K562 (cell line): ENCODE measurements around the gene PIEZO2. TPM values are rescaled to one million over a fixed set of nuclear protein-coding genes. Genes with fewer than 3 reads are reported as not detected.

ENCODE experiments used
- ATAC-seq: fragments of 200-7000 bp; cut with Tn5 transposase; 3 replicates; pipeline ENCODE4 v1.9.1; 2020; ENCODE audit warnings: moderate library complexity
- BruUV-seq: library from RNA; stranded (reverse); fragments of 400-500 nt; replicated peaks from 2 replicates; lab custom pipeline; 2021; lab: Mats Ljungman, UMichigan
- CTCF ChIA-PET: fragments of 300-600 bp; formaldehyde crosslinking; extraction: SDS; loops from one replicate; lab custom pipeline; 2021; ENCODE audit warnings: low intra/inter-chr PET ratio; lab: Yijun Ruan, JAX
- POLR2A ChIA-PET: fragments of 300-600, 350-650 bp; sonication (Branson Sonifier 250); formaldehyde crosslinking; extraction: SDS; loops from one replicate; lab custom pipeline; 2021; ENCODE audit warnings: antibody characterized with exemption, inconsistent platforms; lab: Yijun Ruan, JAX
- DNase-seq, 4 experiments: peaks; one replicate each; pipeline versions ENCODE4 v3.0.0 to v3.0.0-alpha.2; 2011 to 2018; ENCODE audit warnings: low spot score in 3 of 4, mixed read lengths in 3 of 4; ENCODE audit errors: extremely low read depth in 1 of 4
- FAIRE-seq: peaks from 2 replicates; lab custom pipeline; 2011; peaks lifted over from hg19 to GRCh38; lab: Jason Lieb, UNC
- H2AFZ ChIP-seq: 2 replicates; pipeline ENCODE4 v1.6.0; 2011; ENCODE audit warnings: low read depth, low read length, control low read depth, inconsistent platforms
- H3K27ac ChIP-seq: fragments of 200-600 bp; 3 replicates; pipeline ENCODE4 v1.8.0; 2011; ENCODE audit warnings: low read depth, mild to moderate bottlenecking, control low read depth, inconsistent platforms, low read length, moderate library complexity, mixed read lengths; ENCODE audit errors: extremely low read depth
- H3K27me3 ChIP-seq, 2 experiments: fragments of 300-600 bp in 1 of 2; 2 replicates in 1 of 2; 3 replicates in 1 of 2; pipeline versions ENCODE4 v1.6.0 to v1.8.0; 2011; ENCODE audit warnings: inconsistent platforms in 2 of 2, low read length in 2 of 2, mild to moderate bottlenecking in 1 of 2, mixed read lengths in 1 of 2, moderate library complexity in 1 of 2; ENCODE audit not compliant: control insufficient read depth in 2 of 2, insufficient read depth in 2 of 2
- H3K36me3 ChIP-seq: fragments of 300-600 bp; 3 replicates; pipeline ENCODE4 v1.8.0; 2011; ENCODE audit warnings: mild to moderate bottlenecking, low read length, inconsistent platforms; ENCODE audit not compliant: control insufficient read depth, insufficient read depth
- H3K4me1 ChIP-seq, 2 experiments: fragments of 200-600 bp in 1 of 2; replicated peaks in 1 of 2; 2 replicates in 1 of 2; 3 replicates in 1 of 2; pipeline versions ENCODE4 v1.5.1 to v1.8.0; 2011; ENCODE audit warnings: inconsistent platforms in 2 of 2, low read length in 2 of 2, mild to moderate bottlenecking in 1 of 2, mixed read lengths in 1 of 2, moderate library complexity in 1 of 2; ENCODE audit not compliant: control insufficient read depth in 2 of 2, insufficient read depth in 2 of 2
- H3K4me2 ChIP-seq: 2 replicates; pipeline ENCODE4 v1.6.1; 2011; ENCODE audit warnings: low read length, control low read depth, inconsistent platforms, mixed read lengths; ENCODE audit not compliant: insufficient read depth
- H3K4me3 ChIP-seq: fragments of 200-600 bp; sonication (generic), shearing (Covaris generic); 2 replicates; pipeline ENCODE4 v1.5.1; 2016; ENCODE audit warnings: control low read depth, inconsistent platforms
- H3K79me2 ChIP-seq: fragments of 200-600 bp; 3 replicates; pipeline ENCODE4 v1.8.0; 2011; ENCODE audit warnings: low read length, inconsistent platforms; ENCODE audit not compliant: control insufficient read depth, insufficient read depth
- H3K9ac ChIP-seq, 2 experiments: 2 replicates each; pipeline versions ENCODE4 v1.6.0 to v1.6.1; 2011; ENCODE audit warnings: low read depth in 2 of 2, low read length in 2 of 2, control low read depth in 1 of 2, inconsistent platforms in 1 of 2, mild to moderate bottlenecking in 1 of 2, mixed read lengths in 1 of 2; ENCODE audit not compliant: insufficient read depth in 1 of 2
- H3K9me1 ChIP-seq: one replicate; pipeline ENCODE4 v1.6.0; 2011; ENCODE audit warnings: inconsistent platforms, mild to moderate bottlenecking, low read length, moderate library complexity; ENCODE audit not compliant: control insufficient read depth, insufficient read depth
- H3K9me3 ChIP-seq: replicated peaks from 2 replicates; pipeline ENCODE4 v1.5.1; 2011; ENCODE audit warnings: low read depth, low read length, inconsistent platforms; ENCODE audit not compliant: control insufficient read depth, insufficient read depth
- H4K20me1 ChIP-seq: replicated peaks from 2 replicates; pipeline ENCODE4 v1.6.1; 2011; ENCODE audit warnings: low read length, inconsistent platforms, mixed read lengths; ENCODE audit not compliant: control insufficient read depth, insufficient read depth
- DACH1 ChIP-seq: fragments of 450-650 bp; IDR thresholded peaks from 2 replicates; pipeline ENCODE4 v1.6.1; 2018; ENCODE audit not compliant: partially characterized antibody
- ERF ChIP-seq: fragments of 450-650 bp; formaldehyde crosslinking; IDR thresholded peaks from 2 replicates; pipeline ENCODE4 v1.4.0; 2020; ENCODE audit warnings: mild to moderate bottlenecking, mixed read lengths
- ILK ChIP-seq: fragments of 450-650 bp; IDR thresholded peaks from 2 replicates; pipeline ENCODE4 v1.6.1; 2016; ENCODE audit warnings: missing genetic modification characterization, low read depth, mild to moderate bottlenecking, missing compliant biosample characterization, moderate library complexity, borderline replicate concordance
- NFE2 ChIP-seq: IDR thresholded peaks from 2 replicates; pipeline ENCODE4 v1.6.1; 2014; ENCODE audit warnings: antibody characterized with exemption, low read depth
- OTX1 ChIP-seq: fragments of 450-650 bp; formaldehyde crosslinking; IDR thresholded peaks from 2 replicates; pipeline ENCODE4 v1.4.0; 2022; ENCODE audit warnings: mild to moderate bottlenecking
- PCBP1 ChIP-seq: fragments of 200-400 bp; formaldehyde crosslinking; IDR thresholded peaks from 2 replicates; pipeline ENCODE4 v1.6.1; 2018; ENCODE audit warnings: mild to moderate bottlenecking, low read depth, low read length; ENCODE audit not compliant: poor library complexity, severe bottlenecking
- POLR2A ChIP-seq: fragments of 450-650 bp; conservative IDR thresholded peaks from 2 replicates; pipeline ENCODE4 v1.6.1; 2016
- SMARCC2 ChIP-seq: fragments of 450-650 bp; IDR thresholded peaks from 2 replicates; pipeline ENCODE4 v1.6.1; 2017; ENCODE audit warnings: antibody characterized with exemption, moderate library complexity, mild to moderate bottlenecking, low read depth
- XRCC4 ChIP-seq: IDR thresholded peaks from one replicate; pipeline ENCODE4 v1.6.1; 2011; ENCODE audit not compliant: insufficient read depth, insufficient read length; ENCODE audit errors: extremely low read depth
- ZNF449 ChIP-seq: fragments of 250-450 bp; sonication (Bioruptor Pico); IDR thresholded peaks from 2 replicates; pipeline ENCODE4 v1.8.0; 2022; ENCODE audit warnings: moderate library complexity, mild to moderate bottlenecking, inconsistent platforms
- WGBS: fragments of 100-300 bp; shearing (Covaris generic); methylation state at CpG from one replicate; pipeline ENCODE4 v1.1.6; 2016; ENCODE audit warnings: low coverage, mixed read lengths; ENCODE audit not compliant: insufficient coverage; ENCODE audit errors: missing lambda C conversion rate; 5-methylcytosine and 5-hydroxymethylcytosine counted together
- in situ Hi-C: fragments of 300-500 bp; cut with MboI; formaldehyde crosslinking; loops from 4 replicates; pipeline ENCODE4 v1.15.0; 2018; ENCODE audit warnings: inconsistent platforms, mixed read lengths
- intact Hi-C: fragments of 100-400 bp; cut with micrococcal nuclease; formaldehyde crosslinking; loops from 2 replicates; pipeline ENCODE4 v1.14.2; 2022
- polyA plus RNA-seq, 8 experiments: library from polyadenylated mRNA; depleted of rRNA in 4 of 8; stranded (reverse) in 5 of 8; unstranded in 3 of 8; fragments of >200 nt; fragmentation: Nextera tagmentation in 2 of 8; fragmentation: Illumina TruSeq in 1 of 8; extraction: Ambion mirVana in 2 of 8; extraction: Trizol in 1 of 8; gene quantifications; 2 replicates each; pipeline versions ENCODE4 v1.2.1 to v1.2.3, GENCODE V29; 2011 to 2014; ENCODE audit warnings: inconsistent platforms in 1 of 8, missing spikeins in 1 of 8
- total RNA-seq, 7 experiments: library from RNA; depleted of rRNA in 6 of 7; stranded (reverse); fragments of >200 nt in 6 of 7; fragmentation: Illumina TruSeq in 2 of 7; extraction: Trizol in 2 of 7; gene quantifications; 2 replicates each; pipeline versions ENCODE4 v1.2.1 to v1.2.3, GENCODE V29; 2011 to 2021; ENCODE audit warnings: low replicate concordance in 1 of 7
- TF ChIP-seq, protein P1 (sequence below): fragments of 450-650 bp; conservative IDR thresholded peaks from 2 replicates; pipeline ENCODE4 v1.6.1; 2016; ENCODE audit warnings: missing genetic modification characterization, low read depth, mild to moderate bottlenecking, control low read depth, missing compliant biosample characterization
- TF ChIP-seq, protein P2 (sequence below), 2 experiments: fragments of 150-350 bp in 1 of 2; IDR thresholded peaks; 2 replicates each; pipeline ENCODE4 v1.6.1; 2012 to 2016; ENCODE audit warnings: low read depth in 2 of 2, low read length in 2 of 2, mild to moderate bottlenecking in 1 of 2, moderate library complexity in 1 of 2
- TF ChIP-seq, protein P3 (sequence below): fragments of 450-650 bp; IDR thresholded peaks from 2 replicates; pipeline ENCODE4 v1.7.0; 2016; ENCODE audit warnings: borderline replicate concordance

PIEZO2 gene
- total and polyA plus RNA-seq, 9 of the 15 experiments (the other 6 are each of a cell fraction or from before 2014, with no cell fraction given): 0.54 to 4.1 (median 2.0) TPM

DNA sequence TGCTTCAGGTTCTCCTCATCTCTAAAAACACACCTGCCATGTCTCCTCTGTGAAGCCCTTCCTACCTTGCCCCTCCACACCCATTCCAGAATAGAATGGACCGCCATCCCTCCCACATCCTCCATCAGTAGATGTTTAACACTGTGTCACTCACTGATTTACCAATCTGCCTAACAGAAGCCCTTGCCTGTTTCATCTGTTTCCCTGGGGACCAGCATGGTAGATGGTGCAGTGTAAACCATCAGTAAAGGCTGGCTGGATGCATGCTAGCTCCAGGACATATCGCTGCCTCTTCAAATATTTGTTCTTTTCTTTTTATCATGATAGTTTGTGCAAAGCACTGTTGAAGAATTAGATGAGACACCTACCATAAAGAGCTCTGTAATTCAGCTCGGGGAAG lies 271.4 kb downstream of the PIEZO2 start (continued):
- TF ChIP-seq XRCC4: no peak
- no peak for TF ChIP-seq OTX1 (CRISPR knock-in tag)
- no peak for TF ChIP-seq SMARCC2
- TF ChIP-seq, protein P1, sequence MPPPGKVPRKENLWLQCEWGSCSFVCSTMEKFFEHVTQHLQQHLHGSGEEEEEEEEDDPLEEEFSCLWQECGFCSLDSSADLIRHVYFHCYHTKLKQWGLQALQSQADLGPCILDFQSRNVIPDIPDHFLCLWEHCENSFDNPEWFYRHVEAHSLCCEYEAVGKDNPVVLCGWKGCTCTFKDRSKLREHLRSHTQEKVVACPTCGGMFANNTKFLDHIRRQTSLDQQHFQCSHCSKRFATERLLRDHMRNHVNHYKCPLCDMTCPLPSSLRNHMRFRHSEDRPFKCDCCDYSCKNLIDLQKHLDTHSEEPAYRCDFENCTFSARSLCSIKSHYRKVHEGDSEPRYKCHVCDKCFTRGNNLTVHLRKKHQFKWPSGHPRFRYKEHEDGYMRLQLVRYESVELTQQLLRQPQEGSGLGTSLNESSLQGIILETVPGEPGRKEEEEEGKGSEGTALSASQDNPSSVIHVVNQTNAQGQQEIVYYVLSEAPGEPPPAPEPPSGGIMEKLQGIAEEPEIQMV (tag): no peak

DNA sequence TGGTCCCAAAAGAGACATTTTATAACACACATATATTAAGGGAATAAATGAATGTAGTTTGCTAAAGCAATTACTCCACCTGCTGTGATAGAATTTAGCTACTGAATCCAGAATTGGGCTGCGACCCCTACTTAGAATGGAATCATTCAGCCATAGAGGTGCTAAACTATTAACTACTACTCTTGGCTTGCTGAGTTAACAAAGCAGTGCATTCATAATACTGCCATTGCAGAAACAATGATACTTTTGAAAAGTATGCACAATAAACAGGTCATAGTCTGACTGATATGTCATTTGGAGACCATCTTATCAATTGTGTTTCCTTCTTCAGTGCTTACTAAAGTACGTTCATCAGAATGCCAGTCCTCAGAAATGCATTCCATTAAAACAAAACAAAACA lies 273.6 kb downstream of the PIEZO2 start:
- intact Hi-C loops: no loop called here
- TF ChIP-seq ILK: no peak
- TF ChIP-seq, protein P2, sequence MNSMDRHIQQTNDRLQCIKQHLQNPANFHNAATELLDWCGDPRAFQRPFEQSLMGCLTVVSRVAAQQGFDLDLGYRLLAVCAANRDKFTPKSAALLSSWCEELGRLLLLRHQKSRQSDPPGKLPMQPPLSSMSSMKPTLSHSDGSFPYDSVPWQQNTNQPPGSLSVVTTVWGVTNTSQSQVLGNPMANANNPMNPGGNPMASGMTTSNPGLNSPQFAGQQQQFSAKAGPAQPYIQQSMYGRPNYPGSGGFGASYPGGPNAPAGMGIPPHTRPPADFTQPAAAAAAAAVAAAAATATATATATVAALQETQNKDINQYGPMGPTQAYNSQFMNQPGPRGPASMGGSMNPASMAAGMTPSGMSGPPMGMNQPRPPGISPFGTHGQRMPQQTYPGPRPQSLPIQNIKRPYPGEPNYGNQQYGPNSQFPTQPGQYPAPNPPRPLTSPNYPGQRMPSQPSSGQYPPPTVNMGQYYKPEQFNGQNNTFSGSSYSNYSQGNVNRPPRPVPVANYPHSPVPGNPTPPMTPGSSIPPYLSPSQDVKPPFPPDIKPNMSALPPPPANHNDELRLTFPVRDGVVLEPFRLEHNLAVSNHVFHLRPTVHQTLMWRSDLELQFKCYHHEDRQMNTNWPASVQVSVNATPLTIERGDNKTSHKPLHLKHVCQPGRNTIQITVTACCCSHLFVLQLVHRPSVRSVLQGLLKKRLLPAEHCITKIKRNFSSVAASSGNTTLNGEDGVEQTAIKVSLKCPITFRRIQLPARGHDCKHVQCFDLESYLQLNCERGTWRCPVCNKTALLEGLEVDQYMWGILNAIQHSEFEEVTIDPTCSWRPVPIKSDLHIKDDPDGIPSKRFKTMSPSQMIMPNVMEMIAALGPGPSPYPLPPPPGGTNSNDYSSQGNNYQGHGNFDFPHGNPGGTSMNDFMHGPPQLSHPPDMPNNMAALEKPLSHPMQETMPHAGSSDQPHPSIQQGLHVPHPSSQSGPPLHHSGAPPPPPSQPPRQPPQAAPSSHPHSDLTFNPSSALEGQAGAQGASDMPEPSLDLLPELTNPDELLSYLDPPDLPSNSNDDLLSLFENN (IDR thresholded peaks at IDR 0.05; ENCODE audit: low read depth in 2 of 2, low read length in 2 of 2): no peak
- no peak for TF ChIP-seq ZNF449
- TF ChIP-seq, protein P3, sequence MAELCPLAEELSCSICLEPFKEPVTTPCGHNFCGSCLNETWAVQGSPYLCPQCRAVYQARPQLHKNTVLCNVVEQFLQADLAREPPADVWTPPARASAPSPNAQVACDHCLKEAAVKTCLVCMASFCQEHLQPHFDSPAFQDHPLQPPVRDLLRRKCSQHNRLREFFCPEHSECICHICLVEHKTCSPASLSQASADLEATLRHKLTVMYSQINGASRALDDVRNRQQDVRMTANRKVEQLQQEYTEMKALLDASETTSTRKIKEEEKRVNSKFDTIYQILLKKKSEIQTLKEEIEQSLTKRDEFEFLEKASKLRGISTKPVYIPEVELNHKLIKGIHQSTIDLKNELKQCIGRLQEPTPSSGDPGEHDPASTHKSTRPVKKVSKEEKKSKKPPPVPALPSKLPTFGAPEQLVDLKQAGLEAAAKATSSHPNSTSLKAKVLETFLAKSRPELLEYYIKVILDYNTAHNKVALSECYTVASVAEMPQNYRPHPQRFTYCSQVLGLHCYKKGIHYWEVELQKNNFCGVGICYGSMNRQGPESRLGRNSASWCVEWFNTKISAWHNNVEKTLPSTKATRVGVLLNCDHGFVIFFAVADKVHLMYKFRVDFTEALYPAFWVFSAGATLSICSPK: no peak
- TF ChIP-seq ERF (CRISPR knock-in tag): no peak
- TF ChIP-seq PCBP1: no peak
- no peak for TF ChIP-seq DACH1
- no peak for TF ChIP-seq NFE2
- no peak for TF ChIP-seq POLR2A

More for the DNA sequence above, 273.6 kb downstream of the PIEZO2 start:
- DNase-seq (no peak), ATAC-seq (no peak), FAIRE-seq (no peak)
- Histone ChIP-seq H3K9me1 (no peaks in the 10 kb centered on the region), H3K9ac (no peak overlapping the region), H3K27me3 (no peaks in the 10 kb centered on the region; a peak in 1 of 5 replicates), H3K79me2 (no peaks in the 10 kb centered on the region), H3K36me3 (no peaks in the 10 kb centered on the region), H2AFZ (no peak overlapping the region), H3K4me2 (no peak overlapping the region), H3K27ac (no peak overlapping the region), H3K4me3 (no peak overlapping the region), H3K9me3 (no peaks in the 10 kb centered on the region), H4K20me1 (no peaks in the 10 kb centered on the region), H3K4me1 (no peaks in the 10 kb centered on the region)
- POLR2A ChIA-PET: interaction anchor here (0.7 to 1.0 kb wide), 2 partner anchors 14 to 32 kb away, joined by 3 read pairs; no protein-coding TSS in a partner anchor
- WGBS: 0% methylated on average over 2 of the region's 2 CpGs
- BruUV-seq: no TSS peak
- in situ Hi-C loops: no loop called here
- CTCF ChIA-PET: no interaction called here
